H1 (cell line): ENCODE data around the gene SOST. TPM values are rescaled to one million over a fixed set of nuclear protein-coding genes. Genes with fewer than 3 reads are reported as not detected.

Experiments used
- CTCF ChIA-PET: fragments of 300-600 bp; sonication (Branson Sonifier 250); formaldehyde crosslinking; loops from one replicate; lab custom pipeline; 2021; ENCODE audit not compliant: partially characterized antibody; lab: Charles Lee
- POLR2A ChIA-PET: fragments of 300-600 bp; sonication (Branson Sonifier 250); formaldehyde crosslinking; loops from one replicate; lab custom pipeline; 2021; ENCODE audit warnings: inconsistent platforms; ENCODE audit not compliant: partially characterized antibody; lab: Charles Lee
- DNase-seq, 2 experiments: peaks; one replicate each; pipeline versions ENCODE4 v3.0.0 to v3.0.0-alpha.2; 2010 to 2022; ENCODE audit warnings: low spot score in 2 of 2, low read depth in 1 of 2, mixed read lengths in 1 of 2
- FAIRE-seq: peaks from 2 replicates; lab custom pipeline; 2011; peaks lifted over from hg19 to GRCh38; lab: Jason Lieb, UNC
- H2AFZ ChIP-seq: 2 replicates; pipeline ENCODE4 v1.8.1; 2012; ENCODE audit warnings: low read length, inconsistent platforms
- H2AK5ac ChIP-seq: 2 replicates; pipeline ENCODE4 v1.6.1; 2013; ENCODE audit warnings: low read depth, low read length
- H2BK120ac ChIP-seq: replicated peaks from 2 replicates; pipeline ENCODE3; 2013; ENCODE audit warnings: low read depth, low read length, inconsistent platforms
- H2BK12ac ChIP-seq: 2 replicates; pipeline ENCODE4 v1.6.1; 2013; ENCODE audit warnings: low read depth, low read length
- H2BK15ac ChIP-seq: 2 replicates; pipeline ENCODE4 v1.6.1; 2013; ENCODE audit warnings: low read length
- H2BK20ac ChIP-seq: 2 replicates; pipeline ENCODE4 v1.6.1; 2013; ENCODE audit warnings: low read length
- H2BK5ac ChIP-seq: 2 replicates; pipeline ENCODE4 v1.6.1; 2013; ENCODE audit warnings: low read depth, low read length
- H3K14ac ChIP-seq: 2 replicates; pipeline ENCODE4 v1.6.1; 2013; ENCODE audit warnings: inconsistent platforms; ENCODE audit not compliant: insufficient read length
- H3K18ac ChIP-seq: 2 replicates; pipeline ENCODE4 v1.6.1; 2013; ENCODE audit warnings: low read length; ENCODE audit errors: extremely low read depth
- H3K23ac ChIP-seq: 2 replicates; pipeline ENCODE4 v1.6.1; 2013; ENCODE audit warnings: inconsistent platforms; ENCODE audit not compliant: insufficient read length
- H3K23me2 ChIP-seq: 2 replicates; pipeline ENCODE4 v1.6.1; 2013; ENCODE audit warnings: low read depth, low read length
- H3K27ac ChIP-seq: 2 replicates; pipeline ENCODE4 v1.6.1; 2011; ENCODE audit warnings: low read depth, low read length, inconsistent platforms
- H3K27me3 ChIP-seq, 4 experiments: replicated peaks in 1 of 4; 1 replicate in 1 of 4; 2 replicates in 3 of 4; pipeline versions ENCODE4 v1.6.1 to v1.8.1; 2011 to 2013; ENCODE audit warnings: low read length in 3 of 4, mild to moderate bottlenecking in 3 of 4, inconsistent platforms in 2 of 4, mixed read lengths in 2 of 4, moderate library complexity in 1 of 4; ENCODE audit not compliant: control insufficient read depth in 3 of 4, insufficient read depth in 3 of 4; ENCODE audit errors: extremely low read depth in 1 of 4
- H3K36me3 ChIP-seq, 4 experiments: 2 replicates each; pipeline versions ENCODE4 v1.6.1 to v1.8.1; 2011 to 2013; ENCODE audit warnings: mild to moderate bottlenecking in 4 of 4, low read length in 3 of 4, moderate library complexity in 2 of 4, control low read depth in 1 of 4, inconsistent platforms in 1 of 4; ENCODE audit not compliant: insufficient read depth in 4 of 4, control insufficient read depth in 2 of 4
- H3K4ac ChIP-seq: replicated peaks from 2 replicates; pipeline ENCODE3; 2013; ENCODE audit warnings: low read length, low read depth, mixed read lengths, inconsistent platforms; ENCODE audit not compliant: insufficient read length
- H3K4me1 ChIP-seq, 4 experiments: replicated peaks in 1 of 4; 1 replicate in 1 of 4; 2 replicates in 3 of 4; pipeline versions ENCODE4 v1.6.1 to v1.8.1; 2011 to 2013; ENCODE audit warnings: low read length in 3 of 4, inconsistent platforms in 2 of 4, mixed read lengths in 1 of 4; ENCODE audit not compliant: insufficient read depth in 4 of 4, control insufficient read depth in 3 of 4
- H3K4me2 ChIP-seq, 2 experiments: 2 replicates each; pipeline versions ENCODE4 v1.6.1 to v1.8.1; 2011 to 2013; ENCODE audit warnings: low read depth in 2 of 2, low read length in 2 of 2, control low read depth in 1 of 2, inconsistent platforms in 1 of 2, mild to moderate bottlenecking in 1 of 2; ENCODE audit not compliant: insufficient read depth in 1 of 2
- H3K4me3 ChIP-seq, 4 experiments: fragments of 200-600, 300-600 bp in 1 of 4; sonication (generic), shearing (Covaris generic), sonication (Bioruptor Twin) in 1 of 4; 2 replicates each; pipeline versions ENCODE4 v1.5.1 to v1.8.1; 2011 to 2016; ENCODE audit warnings: low read length in 4 of 4, low read depth in 3 of 4, control low read depth in 2 of 4, inconsistent platforms in 2 of 4, mild to moderate bottlenecking in 2 of 4, mixed read lengths in 1 of 4, moderate library complexity in 1 of 4; ENCODE audit not compliant: insufficient read depth in 2 of 4; ENCODE audit errors: extremely low read depth in 1 of 4
- H3K56ac ChIP-seq: replicated peaks from 2 replicates; pipeline ENCODE3; 2013; ENCODE audit warnings: low read depth, mild to moderate bottlenecking, mixed read lengths, low read length, inconsistent platforms; ENCODE audit not compliant: insufficient read length
- H3K79me1 ChIP-seq: 2 replicates; pipeline ENCODE4 v1.6.1; 2013; ENCODE audit warnings: low read depth, low read length, control low read depth
- H3K79me2 ChIP-seq, 2 experiments: 2 replicates each; pipeline versions ENCODE4 v1.6.1 to v1.8.1; 2012 to 2013; ENCODE audit warnings: low read length in 2 of 2, mild to moderate bottlenecking in 2 of 2, inconsistent platforms in 1 of 2; ENCODE audit not compliant: insufficient read depth in 2 of 2, control insufficient read depth in 1 of 2
- H3K9ac ChIP-seq, 4 experiments: replicated peaks in 1 of 4; 1 replicate in 1 of 4; 2 replicates in 3 of 4; pipeline versions ENCODE4 v1.6.1 to v1.8.1; 2011 to 2013; ENCODE audit warnings: low read depth in 3 of 4, low read length in 3 of 4, control low read depth in 2 of 4, mild to moderate bottlenecking in 2 of 4, moderate library complexity in 2 of 4, inconsistent platforms in 1 of 4; ENCODE audit errors: extremely low read depth in 1 of 4
- H3K9me3 ChIP-seq, 2 experiments: 2 replicates each; pipeline versions ENCODE4 v1.6.1 to v1.8.1; 2012 to 2013; ENCODE audit warnings: mild to moderate bottlenecking in 2 of 2, moderate library complexity in 2 of 2, control low read depth in 1 of 2, inconsistent platforms in 1 of 2, low read depth in 1 of 2, low read length in 1 of 2, mixed read lengths in 1 of 2; ENCODE audit not compliant: insufficient read depth in 2 of 2
- H4K20me1 ChIP-seq, 2 experiments: replicated peaks in 1 of 2; 2 replicates each; pipeline versions ENCODE3 to v1.8.1; 2011 to 2013; ENCODE audit warnings: inconsistent platforms in 2 of 2, low read length in 2 of 2, mild to moderate bottlenecking in 1 of 2; ENCODE audit not compliant: insufficient read depth in 2 of 2, control insufficient read depth in 1 of 2
- H4K5ac ChIP-seq: 2 replicates; pipeline ENCODE4 v1.6.1; 2013; ENCODE audit warnings: low read length, low read depth, mixed read lengths, inconsistent platforms; ENCODE audit not compliant: insufficient read length
- H4K8ac ChIP-seq: 2 replicates; pipeline ENCODE4 v1.8.0; 2013; ENCODE audit warnings: mild to moderate bottlenecking, moderate library complexity, low read length, inconsistent platforms; ENCODE audit not compliant: insufficient read depth; ENCODE audit errors: extremely low read depth
- H4K91ac ChIP-seq: replicated peaks from 2 replicates; pipeline ENCODE3; 2013; ENCODE audit warnings: low read length, mixed read lengths, inconsistent platforms; ENCODE audit not compliant: insufficient read length
- CEBPB ChIP-seq: IDR thresholded peaks from 2 replicates; pipeline ENCODE4 v1.6.1; 2012; ENCODE audit warnings: low read depth, low read length
- HDAC6 ChIP-seq: IDR thresholded peaks from one replicate; pipeline ENCODE4 v1.7.1; 2012; ENCODE audit warnings: low read depth, mild to moderate bottlenecking, inconsistent platforms, low read length, moderate library complexity
- KDM5A ChIP-seq: fragments of 200-600 bp; IDR thresholded peaks from 2 replicates; pipeline ENCODE4 v1.7.1; 2012; ENCODE audit warnings: mild to moderate bottlenecking, low read length, inconsistent platforms, mixed read lengths
- POU5F1 ChIP-seq: IDR thresholded peaks from 2 replicates; pipeline ENCODE4 v1.6.1; 2011; ENCODE audit warnings: low read depth, mild to moderate bottlenecking, low read length, moderate library complexity
- RFX5 ChIP-seq: IDR thresholded peaks from 2 replicates; pipeline ENCODE4 v1.6.1; 2011; ENCODE audit warnings: low read depth, low read length, improper control_type of control experiment, borderline replicate concordance
- SP2 ChIP-seq: IDR thresholded peaks from 2 replicates; pipeline ENCODE4 v1.6.1; 2012; ENCODE audit warnings: mild to moderate bottlenecking, low read length, inconsistent platforms
- SP4 ChIP-seq: IDR thresholded peaks from 2 replicates; pipeline ENCODE4 v1.6.1; 2012; ENCODE audit warnings: low read length, inconsistent platforms
- TAF7 ChIP-seq: optimal IDR thresholded peaks from 2 replicates; pipeline ENCODE3; 2011; ENCODE audit warnings: low read depth, mild to moderate bottlenecking, inconsistent platforms, low read length, moderate library complexity, borderline replicate concordance
- TCF12 ChIP-seq: IDR thresholded peaks from 2 replicates; pipeline ENCODE4 v1.6.1; 2011; ENCODE audit warnings: low read depth, mild to moderate bottlenecking, low read length
- YY1 ChIP-seq: IDR thresholded peaks from 2 replicates; pipeline ENCODE4 v1.6.1; 2011; ENCODE audit warnings: low read depth, mild to moderate bottlenecking, low read length
- WGBS, 2 experiments: shearing (Covaris generic) in 1 of 2; methylation state at CpG; one replicate each; pipeline versions ENCODE4 v1.1.6 to v1.1.7; 2013 to 2015; ENCODE audit warnings: low lambda C conversion rate in 2 of 2, mixed read lengths in 2 of 2, inconsistent platforms in 1 of 2, low coverage in 1 of 2, missing lambda C conversion rate in 1 of 2; ENCODE audit not compliant: insufficient replicate concordance in 2 of 2, insufficient coverage in 1 of 2, insufficient read length in 1 of 2; ENCODE audit errors: extremely low coverage in 1 of 2, missing lambda C conversion rate in 1 of 2; 5-methylcytosine and 5-hydroxymethylcytosine counted together
- polyA plus RNA-seq, 7 experiments: library from polyadenylated mRNA; depleted of rRNA in 3 of 7; stranded (reverse) in 5 of 7; unstranded in 2 of 7; fragments of >200 nt in 5 of 7; fragments of 200-250 nt in 2 of 7; gene quantifications; 1 replicate in 5 of 7; 2 replicates in 1 of 7; 4 replicates in 1 of 7; pipeline versions ENCODE4 v1.2.1 to v1.2.3, GENCODE V29; 2011 to 2013; ENCODE audit warnings: missing spikeins in 2 of 7, mixed read lengths in 2 of 7
- total RNA-seq: library from RNA; stranded (reverse); fragmentation: NEBNext Ultra II Directional; extraction: Animal tissue kit (Norgen Biotek cat#: 25700); gene quantifications from 2 replicates; pipeline ENCODE4 v1.2.1, GENCODE V29; 2021
- TF ChIP-seq, protein P1 (sequence below): IDR thresholded peaks from 2 replicates; pipeline ENCODE4 v1.6.1; 2011; ENCODE audit warnings: low read length, improper control_type of control experiment
- TF ChIP-seq, protein P2 (sequence below): IDR thresholded peaks from 2 replicates; pipeline ENCODE4 v1.6.1; 2011; ENCODE audit warnings: low read depth, mild to moderate bottlenecking, low read length; ENCODE audit not compliant: insufficient read depth

The SOST gene
- total and polyA plus RNA-seq, 2 of the 8 experiments (the other 6 are each of a cell fraction or from before 2014, with no cell fraction given): 0.08 TPM; not detected in 1

DNA sequence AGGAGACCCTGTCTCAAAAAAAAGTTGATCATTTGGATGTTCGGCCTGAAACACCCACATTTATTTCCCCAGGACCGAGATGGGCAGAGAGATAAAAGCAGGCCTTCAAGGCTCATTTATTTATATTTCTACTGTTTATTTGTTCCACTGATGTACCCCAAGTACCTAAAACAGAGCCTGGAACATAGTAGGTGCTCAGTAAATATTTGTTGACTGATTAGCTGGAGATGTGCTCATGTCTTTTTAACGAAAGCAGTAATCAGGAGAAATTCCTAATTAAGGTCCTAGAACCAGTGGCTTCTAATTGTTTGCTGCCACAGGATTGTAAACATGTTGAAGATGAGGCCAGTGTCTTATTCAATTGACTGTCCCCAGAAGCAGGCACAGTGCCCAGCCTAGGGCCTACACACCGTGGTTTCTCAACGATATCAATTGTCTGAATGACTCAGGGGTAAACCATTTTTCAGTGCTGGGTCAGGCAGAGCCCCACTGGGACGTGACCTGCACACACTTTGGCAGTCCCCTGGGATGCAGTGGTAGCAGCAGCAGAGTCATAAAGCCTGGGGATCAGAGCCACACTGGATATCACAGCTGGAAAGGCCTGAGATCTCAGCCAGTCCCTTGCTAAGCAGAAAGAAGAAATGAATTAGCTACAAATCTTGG is 34.8 kb downstream of the SOST start:
- Histone ChIP-seq H2AFZ (no peak overlapping the region), H4K5ac (no peak overlapping the region), H3K9ac (no peak overlapping the region; a peak in 1 of 7 replicates), H3K79me2 (no peaks in the 10 kb centered on the region), H2BK20ac (peak overlapping the region; percentile 76; the same call in 1 of the 2 replicates), H4K20me1 (no peaks in the 10 kb centered on the region), H3K4me3 (no peak overlapping the region), H3K4me2 (no peak overlapping the region), H2BK5ac (no peak overlapping the region; the same call in 1 of the 2 replicates), H4K8ac (no peak overlapping the region), H3K9me3 (no peaks in the 10 kb centered on the region), H4K91ac (no peak overlapping the region), H2BK120ac (no peak overlapping the region), H2BK15ac (peak overlapping the region; percentile 93), H2BK12ac (0 out of 2 replicates have a peak overlapping the region, but pooled peaks have one; percentile 71), H3K23me2 (peaks cover 5% of the 10 kb centered on the region; the same call in 1 of the 2 replicates), H3K14ac (no peak overlapping the region), H3K27me3 (no peaks in the 10 kb centered on the region; a peak in 1 of 7 replicates), H3K36me3 (no peaks in the 10 kb centered on the region), H2AK5ac (no peak overlapping the region), H3K56ac (no peak overlapping the region), H3K4ac (no peak overlapping the region), H3K18ac (no peak overlapping the region), H3K23ac (no peak overlapping the region), H3K4me1 (peaks cover 0 to 3% (median 1%) of the 10 kb centered on the region in 4 experiments; a peak in 3 of 7 replicates), H3K27ac (no peak overlapping the region), H3K79me1 (no peaks in the 10 kb centered on the region)
- ChIA-PET POLR2A (interaction anchor here (1.2 kb wide), 1 partner anchor 10 kb away, joined by 3 read pairs; no protein-coding TSS in a partner anchor), CTCF (interaction anchor here (1.0 to 4.3 kb wide), 5 partner anchors 22 to 40 kb away, joined by 3 to 32 read pairs (median 3); partner anchors contain the start of gene SOST)
- DNase-seq (no peak), FAIRE-seq (no peak)
- 87% methylated on average over 6 of the region's 6 CpGs; no CpG with 5 or more reads in 1 of the 2 experiments for WGBS, 2 experiments
- TF ChIP-seq CEBPB: no peak
- TF ChIP-seq, protein P1, sequence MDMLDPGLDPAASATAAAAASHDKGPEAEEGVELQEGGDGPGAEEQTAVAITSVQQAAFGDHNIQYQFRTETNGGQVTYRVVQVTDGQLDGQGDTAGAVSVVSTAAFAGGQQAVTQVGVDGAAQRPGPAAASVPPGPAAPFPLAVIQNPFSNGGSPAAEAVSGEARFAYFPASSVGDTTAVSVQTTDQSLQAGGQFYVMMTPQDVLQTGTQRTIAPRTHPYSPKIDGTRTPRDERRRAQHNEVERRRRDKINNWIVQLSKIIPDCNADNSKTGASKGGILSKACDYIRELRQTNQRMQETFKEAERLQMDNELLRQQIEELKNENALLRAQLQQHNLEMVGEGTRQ: no peak
- TF ChIP-seq KDM5A: no peak
- TF ChIP-seq POU5F1: no peak
- no peak for TF ChIP-seq YY1
- TF ChIP-seq SP2: no peak
- TF ChIP-seq, protein P2, sequence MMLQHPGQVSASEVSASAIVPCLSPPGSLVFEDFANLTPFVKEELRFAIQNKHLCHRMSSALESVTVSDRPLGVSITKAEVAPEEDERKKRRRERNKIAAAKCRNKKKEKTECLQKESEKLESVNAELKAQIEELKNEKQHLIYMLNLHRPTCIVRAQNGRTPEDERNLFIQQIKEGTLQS: no peak
- TF ChIP-seq HDAC6: no peak
- no peak for TF ChIP-seq RFX5
- TF ChIP-seq TCF12: no peak
- no peak for TF ChIP-seq TAF7
- TF ChIP-seq SP4: no peak
